SK-N-SH (cell line): Measurements from ENCODE around the gene DHRS7C. TPM values are rescaled to one million over a fixed set of nuclear protein-coding genes. Genes with fewer than 3 reads are reported as not detected.

Experiments used
- CTCF ChIA-PET: fragments of 300-600, 350-600 bp; formaldehyde crosslinking; extraction: SDS; loops from one replicate; lab custom pipeline; 2021; lab: Yijun Ruan, JAX
- POLR2A ChIA-PET: fragments of 350-600 bp; sonication (Branson Sonifier 250); formaldehyde crosslinking; extraction: SDS; loops from one replicate; lab custom pipeline; 2020; ENCODE audit warnings: antibody characterized with exemption, inconsistent platforms; lab: Yijun Ruan, JAX
- DNase-seq: peaks from one replicate; pipeline ENCODE4 v3.0.0; 2012
- H2AFZ ChIP-seq: fragments of 200-600 bp; sonication (generic); 2 replicates; pipeline ENCODE4 v1.8.1; 2016; ENCODE audit warnings: antibody characterized with exemption, mild to moderate bottlenecking, low read depth
- H3F3A ChIP-seq: fragments of 200-600 bp; sonication (generic); replicated peaks from 2 replicates; pipeline ENCODE3; 2016; ENCODE audit warnings: antibody characterized with exemption, mild to moderate bottlenecking; ENCODE audit not compliant: insufficient read depth
- H3K27ac ChIP-seq, 2 experiments: fragments of 200-500 bp in 1 of 2; fragments of 200-600 bp in 1 of 2; sonication (Bioruptor generic) in 1 of 2; sonication (generic), shearing (Covaris generic) in 1 of 2; 2 replicates each; pipeline versions ENCODE4 v1.5.1 to v1.6.1; 2014 to 2016; ENCODE audit warnings: low read depth in 2 of 2, inconsistent platforms in 1 of 2, low read length in 1 of 2, mild to moderate bottlenecking in 1 of 2, mixed read lengths in 1 of 2
- H3K27me3 ChIP-seq: fragments of 200-600 bp; sonication (generic), shearing (Covaris generic); 2 replicates; pipeline ENCODE4 v1.6.1; 2016; ENCODE audit warnings: mixed run types; ENCODE audit not compliant: insufficient read depth
- H3K36me3 ChIP-seq, 2 experiments: fragments of 200-500 bp in 1 of 2; fragments of 200-600 bp in 1 of 2; sonication (Bioruptor generic) in 1 of 2; sonication (generic) in 1 of 2; replicated peaks in 1 of 2; 2 replicates each; pipeline versions ENCODE3 to v1.5.1; 2014 to 2016; ENCODE audit warnings: low read length in 1 of 2, mild to moderate bottlenecking in 1 of 2; ENCODE audit not compliant: insufficient read depth in 2 of 2, control insufficient read depth in 1 of 2
- H3K4me1 ChIP-seq, 2 experiments: fragments of 200-500 bp in 1 of 2; fragments of 200-600 bp in 1 of 2; sonication (Bioruptor generic) in 1 of 2; sonication (generic), shearing (Covaris generic) in 1 of 2; 2 replicates each; pipeline versions ENCODE4 v1.5.1 to v1.6.1; 2014 to 2016; ENCODE audit warnings: low read depth in 1 of 2, low read length in 1 of 2, mixed run types in 1 of 2; ENCODE audit not compliant: insufficient read depth in 2 of 2, control insufficient read depth in 1 of 2
- H3K4me2 ChIP-seq: fragments of 200-600 bp; sonication (generic), shearing (Covaris generic); 2 replicates; pipeline ENCODE4 v1.6.1; 2017; ENCODE audit warnings: mixed run types
- H3K4me3 ChIP-seq, 2 experiments: fragments of 200-500 bp in 1 of 2; fragments of 200-600 bp in 1 of 2; sonication (Bioruptor generic) in 1 of 2; sonication (generic), shearing (Covaris generic) in 1 of 2; 2 replicates each; pipeline versions ENCODE4 v1.5.1 to v1.8.1; 2014 to 2016; ENCODE audit warnings: low read depth in 2 of 2, inconsistent platforms in 1 of 2, low read length in 1 of 2, mild to moderate bottlenecking in 1 of 2, mixed read lengths in 1 of 2, moderate library complexity in 1 of 2
- H3K79me2 ChIP-seq: fragments of 200-600 bp; sonication (generic); 2 replicates; pipeline ENCODE4 v1.8.1; 2017; ENCODE audit warnings: mild to moderate bottlenecking; ENCODE audit not compliant: insufficient read depth
- H3K9ac ChIP-seq: fragments of 200-600 bp; sonication (generic); 2 replicates; pipeline ENCODE4 v1.6.1; 2017; ENCODE audit warnings: mixed run types
- H3K9me2 ChIP-seq: fragments of 200-600 bp; sonication (generic); 2 replicates; pipeline ENCODE4 v1.6.1; 2017; ENCODE audit warnings: mixed run types
- H3K9me3 ChIP-seq: fragments of 200-600 bp; sonication (generic); 2 replicates; pipeline ENCODE4 v1.6.1; 2017; ENCODE audit warnings: mixed run types, mild to moderate bottlenecking, moderate library complexity
- H4K20me1 ChIP-seq: fragments of 200-600 bp; sonication (generic); 2 replicates; pipeline ENCODE4 v1.6.1; 2017; ENCODE audit warnings: mild to moderate bottlenecking, mixed run types; ENCODE audit not compliant: insufficient read depth
- CHD2 ChIP-seq: fragments of 150-350 bp; IDR thresholded peaks from 2 replicates; pipeline ENCODE4 v1.6.1; 2018; ENCODE audit warnings: low read length; ENCODE audit not compliant: partially characterized antibody
- EZH2phosphoT487 ChIP-seq: fragments of 200-600 bp; sonication (generic); IDR thresholded peaks from 2 replicates; pipeline ENCODE4 v1.6.1; 2017; ENCODE audit warnings: low read depth, mixed run types, mild to moderate bottlenecking, antibody characterized with exemption, moderate library complexity, borderline replicate concordance
- FOSL2 ChIP-seq: IDR thresholded peaks from 2 replicates; pipeline ENCODE4 v1.4.0; 2012; ENCODE audit warnings: low read depth, mild to moderate bottlenecking, moderate library complexity, borderline replicate concordance
- FOXJ3 ChIP-seq: sonication (generic); formaldehyde crosslinking; IDR thresholded peaks from 2 replicates; pipeline ENCODE4 v1.5.1; 2020; ENCODE audit warnings: mild to moderate bottlenecking, missing genetic modification reagents
- FOXM1 ChIP-seq: IDR thresholded peaks from 2 replicates; pipeline ENCODE4 v1.4.0; 2012; ENCODE audit warnings: low read depth, mild to moderate bottlenecking
- GATA2 ChIP-seq: sonication (generic); formaldehyde crosslinking; IDR thresholded peaks from 2 replicates; pipeline ENCODE4 v1.5.0; 2020; ENCODE audit warnings: mild to moderate bottlenecking, missing genetic modification reagents
- IRF3 ChIP-seq: fragments of 150-350 bp; IDR thresholded peaks from 2 replicates; pipeline ENCODE4 v1.6.1; 2016; ENCODE audit warnings: mild to moderate bottlenecking, low read depth, low read length
- MAX ChIP-seq: IDR thresholded peaks from 2 replicates; pipeline ENCODE4 v1.4.0; 2012; ENCODE audit warnings: low read depth
- MEF2A ChIP-seq: IDR thresholded peaks from 2 replicates; pipeline ENCODE4 v1.4.0; 2012; ENCODE audit warnings: low read depth, borderline replicate concordance
- MXI1 ChIP-seq: IDR thresholded peaks from 2 replicates; pipeline ENCODE4 v1.6.1; 2012; ENCODE audit warnings: mild to moderate bottlenecking, low read depth, low read length, improper control_type of control experiment
- NFIC ChIP-seq: IDR thresholded peaks from 2 replicates; pipeline ENCODE4 v1.4.0; 2012; ENCODE audit warnings: borderline replicate concordance
- POLR2AphosphoS5 ChIP-seq: IDR thresholded peaks from 2 replicates; pipeline ENCODE4 v1.6.1; 2012; ENCODE audit warnings: low read depth, low read length
- RAD21 ChIP-seq: IDR thresholded peaks from 2 replicates; pipeline ENCODE4 v1.6.1; 2012; ENCODE audit warnings: mild to moderate bottlenecking, low read length
- REST ChIP-seq: IDR thresholded peaks from 2 replicates; pipeline ENCODE4 v1.6.1; 2012; ENCODE audit warnings: mild to moderate bottlenecking, low read depth, low read length, moderate library complexity
- RFX5 ChIP-seq: IDR thresholded peaks from 2 replicates; pipeline ENCODE4 v1.6.1; 2012; ENCODE audit warnings: mild to moderate bottlenecking, improper control_type of control experiment, low read length
- SIN3A ChIP-seq: IDR thresholded peaks from 2 replicates; pipeline ENCODE4 v1.6.1; 2012; ENCODE audit warnings: low read depth, mild to moderate bottlenecking, low read length, moderate library complexity, borderline replicate concordance
- SMC3 ChIP-seq: IDR thresholded peaks from 2 replicates; pipeline ENCODE4 v1.6.1; 2012; ENCODE audit warnings: low read depth, low read length, improper control_type of control experiment
- ZBTB33 ChIP-seq: IDR thresholded peaks from 2 replicates; pipeline ENCODE4 v1.4.0; 2012; ENCODE audit warnings: low read depth, borderline replicate concordance
- WGBS: methylation state at CpG from one replicate; pipeline ENCODE4 v1.1.6; 2017; ENCODE audit warnings: low lambda C conversion rate; 5-methylcytosine and 5-hydroxymethylcytosine counted together
- polyA plus RNA-seq, 3 experiments: library from polyadenylated mRNA; depleted of rRNA; stranded (reverse); fragments of >200 nt; gene quantifications; 2 replicates each; pipeline ENCODE4 v1.2.3, GENCODE V29; 2012
- TF ChIP-seq, protein P1 (sequence below): fragments of 150-350 bp; IDR thresholded peaks from 2 replicates; pipeline ENCODE4 v1.6.1; 2017; ENCODE audit warnings: antibody characterized with exemption, low read length, low read depth, borderline replicate concordance

DHRS7C gene
- polyA plus RNA-seq, 1 of the 3 experiments (the other 2 are of a cell fraction), result not detected

GRCh38 chr17:9811537-9811936, 20.1 kb upstream of the DHRS7C start:
- CTCF ChIA-PET, result interaction anchor here (1.1 kb wide), 1 partner anchor 16 kb away, joined by 3 read pairs; no protein-coding TSS in a partner anchor

More at GRCh38 chr17:9811537-9811936, 20.1 kb upstream of the DHRS7C start:
- 9% methylated on average over 6 of the region's 11 CpGs for WGBS
- H3K36me3 ChIP-seq, result no peaks in the 10 kb centered on the region
- no peak overlapping the region for H3K9ac ChIP-seq
- no peak overlapping the region for H3K4me3 ChIP-seq
- TF ChIP-seq SMC3, result no peak
- no peak for TF ChIP-seq MAX
- no peak for TF ChIP-seq RAD21
- TF ChIP-seq SIN3A, result no peak
- TF ChIP-seq IRF3, result no peak
- no peak for TF ChIP-seq EZH2phosphoT487
- no peak for TF ChIP-seq POLR2AphosphoS5
- no peak for TF ChIP-seq GATA2
- TF ChIP-seq FOXM1, result no peak
- TF ChIP-seq ZBTB33, result no peak
- TF ChIP-seq RFX5, result no peak
- TF ChIP-seq MEF2A, result no peak
- TF ChIP-seq FOXJ3 (CRISPR knock-in tag), result no peak
- TF ChIP-seq MXI1, result no peak
- no peak for TF ChIP-seq REST
- no peak for TF ChIP-seq FOSL2
- no peak for TF ChIP-seq CHD2
- TF ChIP-seq, protein P1, sequence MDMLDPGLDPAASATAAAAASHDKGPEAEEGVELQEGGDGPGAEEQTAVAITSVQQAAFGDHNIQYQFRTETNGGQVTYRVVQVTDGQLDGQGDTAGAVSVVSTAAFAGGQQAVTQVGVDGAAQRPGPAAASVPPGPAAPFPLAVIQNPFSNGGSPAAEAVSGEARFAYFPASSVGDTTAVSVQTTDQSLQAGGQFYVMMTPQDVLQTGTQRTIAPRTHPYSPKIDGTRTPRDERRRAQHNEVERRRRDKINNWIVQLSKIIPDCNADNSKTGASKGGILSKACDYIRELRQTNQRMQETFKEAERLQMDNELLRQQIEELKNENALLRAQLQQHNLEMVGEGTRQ, result no peak
- no peak for TF ChIP-seq NFIC
- H2AFZ ChIP-seq, result no peak overlapping the region
- H3K27me3 ChIP-seq, result peaks cover 13% of the 10 kb centered on the region; the same call in 1 of the 2 replicates
- no peaks in the 10 kb centered on the region for H4K20me1 ChIP-seq
- H3K79me2 ChIP-seq, result no peaks in the 10 kb centered on the region
- POLR2A ChIA-PET, result no interaction called here
- no peaks in the 10 kb centered on the region for H3K4me1 ChIP-seq
- no peaks in the 10 kb centered on the region for H3K9me3 ChIP-seq
- no peak overlapping the region for H3K4me2 ChIP-seq
- no peaks in the 10 kb centered on the region for H3K9me2 ChIP-seq
- no peak overlapping the region for H3K27ac ChIP-seq
- H3F3A ChIP-seq, result no peaks in the 10 kb centered on the region
- no peak for DNase-seq
